Keratinocyte (primary cell): ENCODE measurements around the gene ADAMTS15.

Source experiments
- CTCF ChIP-seq, 3 experiments: IDR thresholded peaks in 1 of 3; conservative IDR thresholded peaks in 1 of 3; optimal IDR thresholded peaks in 1 of 3; 2 replicates in 2 of 3; 3 replicates in 1 of 3; pipeline versions ENCODE3 to v1.5.1; 2011; ENCODE audit warnings: low read length in 3 of 3, mild to moderate bottlenecking in 3 of 3, moderate library complexity in 2 of 3, control low read depth in 1 of 3, inconsistent platforms in 1 of 3; ENCODE audit not compliant: insufficient read depth in 2 of 3; ENCODE audit errors: extremely low read depth in 1 of 3
- EZH2 ChIP-seq: IDR thresholded peaks from one replicate; pipeline ENCODE4 v1.6.1; 2012; ENCODE audit warnings: inconsistent platforms, mild to moderate bottlenecking, low read length, moderate library complexity

- no peak for TF ChIP-seq CTCF (optimal IDR thresholded peaks at IDR 0.05 in 1 of 3, IDR thresholded peaks at IDR 0.05 in 1 of 3, conservative IDR thresholded peaks at IDR 0.05 in 1 of 3; ENCODE audit: extremely low read depth in 1 of 3, insufficient read depth in 2 of 3, low read length in 3 of 3)
- TF ChIP-seq EZH2 = no peak
Measured at GRCh38 chr11:130462931-130463330, 14.5 kb downstream of the ADAMTS15 start.
